Measurements from ENCODE around the gene MYO1B. TPM values are rescaled to one million over a fixed set of nuclear protein-coding genes. Genes with fewer than 3 reads are reported as not detected.
"Not testable (repeated sequence)": the region's sequence is repeated elsewhere in the genome, so short reads cannot be mapped to it uniquely, and the experiment has no call there.

The MYO1B gene
- total RNA-seq, 2 donors from 2014 or later, result 6.3 to 9.3 TPM

GRCh38 chr2:191443446-191443845, 198.2 kb downstream of the MYO1B start:
- ATAC-seq (no peak), DNase-seq (ENCODE audit: low spot score) (no peak)
- peaks cover 12 to 50% of the 10 kb centered on the region in 2 donors for H3K27me3 Mint-ChIP-seq
- H3K4me1 Mint-ChIP-seq (ENCODE audit: low read depth in 2 of 2), result no peaks in the 10 kb centered on the region
- H3K36me3 Mint-ChIP-seq, result no peaks in the 10 kb centered on the region
- no peak overlapping the region for H3K4me3 Mint-ChIP-seq
- no peak overlapping the region for H3K27ac Mint-ChIP-seq
- no peaks in the 10 kb centered on the region for H3K9me3 Mint-ChIP-seq

GRCh38 chr2:191446910-191447309, 201.7 kb downstream of the MYO1B start:
- DNase-seq (ENCODE audit: low spot score) (no peak), ATAC-seq (no peak)
- H3K27ac Mint-ChIP-seq, result no peak overlapping the region
- H3K4me1 Mint-ChIP-seq (ENCODE audit: low read depth in 2 of 2), result no peaks in the 10 kb centered on the region
- H3K36me3 Mint-ChIP-seq, result no peaks in the 10 kb centered on the region
- H3K9me3 Mint-ChIP-seq, result no peaks in the 10 kb centered on the region
- peaks cover 16 to 65% of the 10 kb centered on the region in 2 donors for H3K27me3 Mint-ChIP-seq
- no peak overlapping the region for H3K4me3 Mint-ChIP-seq

GRCh38 chr2:191451116-191451515, 205.9 kb downstream of the MYO1B start:
- Mint-ChIP-seq H3K27ac (no peak overlapping the region), H3K4me1 (ENCODE audit: low read depth in 2 of 2) (no peaks in the 10 kb centered on the region), H3K27me3 (peaks cover 15 to 50% of the 10 kb centered on the region in 2 donors), H3K9me3 (no peaks in the 10 kb centered on the region), H3K4me3 (no peak overlapping the region), H3K36me3 (no peaks in the 10 kb centered on the region)
- no peak for DNase-seq (ENCODE audit: low spot score)
- no peak for ATAC-seq

GRCh38 chr2:191452065-191452464, 206.9 kb downstream of the MYO1B start:
- Mint-ChIP-seq H3K36me3 (no peaks in the 10 kb centered on the region), H3K4me1 (ENCODE audit: low read depth in 2 of 2) (no peaks in the 10 kb centered on the region), H3K9me3 (no peaks in the 10 kb centered on the region), H3K27me3 (peaks cover 11 to 40% of the 10 kb centered on the region in 2 donors), H3K4me3 (no peak overlapping the region), H3K27ac (no peak overlapping the region)
- no peak for ATAC-seq
- no peak for DNase-seq (ENCODE audit: low spot score)

GRCh38 chr2:191453761-191454160, 208.6 kb downstream of the MYO1B start:
- H3K9me3 Mint-ChIP-seq, result no peaks in the 10 kb centered on the region
- no peaks in the 10 kb centered on the region for H3K4me1 Mint-ChIP-seq (ENCODE audit: low read depth in 2 of 2)
- peaks cover 12 to 31% of the 10 kb centered on the region in 2 donors for H3K27me3 Mint-ChIP-seq
- no peak overlapping the region for H3K4me3 Mint-ChIP-seq
- DNase-seq (ENCODE audit: low spot score), result no peak
- ATAC-seq, result no peak
- no peak overlapping the region for H3K27ac Mint-ChIP-seq
- no peaks in the 10 kb centered on the region for H3K36me3 Mint-ChIP-seq

GRCh38 chr2:191456506-191456905, 211.3 kb downstream of the MYO1B start:
- not testable (repeated sequence) for H3K36me3 Mint-ChIP-seq; DNase-seq (ENCODE audit: low spot score); H3K9me3 Mint-ChIP-seq; H3K4me3 Mint-ChIP-seq; H3K27ac Mint-ChIP-seq; ATAC-seq; H3K4me1 Mint-ChIP-seq (ENCODE audit: low read depth in 2 of 2)
- peaks cover 15 to 37% of the 10 kb centered on the region in 2 donors for H3K27me3 Mint-ChIP-seq

- no peak overlapping the region for H3K4me3 Mint-ChIP-seq
- no peak overlapping the region for H3K27ac Mint-ChIP-seq
- H3K36me3 Mint-ChIP-seq, result peaks cover 8% of the 10 kb centered on the region
- H3K27me3 Mint-ChIP-seq, result peaks cover 15 to 28% of the 10 kb centered on the region in 2 donors
- ATAC-seq, result no peak
- DNase-seq (ENCODE audit: low spot score), result no peak
- no peaks in the 10 kb centered on the region for H3K4me1 Mint-ChIP-seq (ENCODE audit: low read depth in 2 of 2)
- H3K9me3 Mint-ChIP-seq, result peaks cover 3% of the 10 kb centered on the region
These were observed 214.0 kb downstream of the MYO1B start for GRCh38 chr2:191459158-191459557.

- Mint-ChIP-seq H3K27me3 (peaks cover 16 to 25% of the 10 kb centered on the region in 2 donors), H3K4me1 (ENCODE audit: low read depth in 2 of 2) (no peaks in the 10 kb centered on the region), H3K9me3 (peaks cover 3% of the 10 kb centered on the region), H3K36me3 (peaks cover 8% of the 10 kb centered on the region), H3K27ac (no peak overlapping the region), H3K4me3 (no peak overlapping the region)
- no peak for ATAC-seq
- no peak for DNase-seq (ENCODE audit: low spot score)
These were observed 217.2 kb downstream of the MYO1B start for GRCh38 chr2:191462370-191462769.

- no peak overlapping the region for H3K27ac Mint-ChIP-seq
- no peak for DNase-seq (ENCODE audit: low spot score)
- H3K4me3 Mint-ChIP-seq, result no peak overlapping the region
- no peak for ATAC-seq
- H3K27me3 Mint-ChIP-seq, result peaks cover 14 to 22% of the 10 kb centered on the region in 2 donors
- peaks cover 8% of the 10 kb centered on the region for H3K36me3 Mint-ChIP-seq
- no peaks in the 10 kb centered on the region for H3K4me1 Mint-ChIP-seq (ENCODE audit: low read depth in 2 of 2)
- H3K9me3 Mint-ChIP-seq, result peaks cover 3% of the 10 kb centered on the region
These were observed 218.6 kb downstream of the MYO1B start for GRCh38 chr2:191463790-191464189.

- DNase-seq (ENCODE audit: low spot score), result no peak
- no peak overlapping the region for H3K4me3 Mint-ChIP-seq
- H3K27me3 Mint-ChIP-seq, result peaks cover 4 to 7% of the 10 kb centered on the region in 2 donors
- no peaks in the 10 kb centered on the region for H3K36me3 Mint-ChIP-seq
- no peaks in the 10 kb centered on the region for H3K4me1 Mint-ChIP-seq (ENCODE audit: low read depth in 2 of 2)
- ATAC-seq, result no peak
- no peak overlapping the region for H3K27ac Mint-ChIP-seq
- no peaks in the 10 kb centered on the region for H3K9me3 Mint-ChIP-seq
These were observed 220.7 kb downstream of the MYO1B start for GRCh38 chr2:191465766-191466420.

GRCh38 chr2:191467113-191467512, 221.9 kb downstream of the MYO1B start:
- ATAC-seq (no peak), DNase-seq (ENCODE audit: low spot score) (no peak)
- Mint-ChIP-seq H3K36me3 (no peaks in the 10 kb centered on the region), H3K4me3 (no peak overlapping the region), H3K4me1 (ENCODE audit: low read depth in 2 of 2) (no peaks in the 10 kb centered on the region), H3K27ac (no peak overlapping the region), H3K9me3 (no peaks in the 10 kb centered on the region), H3K27me3 (peaks cover 0 to 3% of the 10 kb centered on the region in 2 donors)

GRCh38 chr2:191470306-191470705, 225.1 kb downstream of the MYO1B start:
- no peaks in the 10 kb centered on the region for H3K9me3 Mint-ChIP-seq
- H3K27me3 Mint-ChIP-seq, result peaks cover 10% of the 10 kb centered on the region in 2 donors
- no peak overlapping the region for H3K4me3 Mint-ChIP-seq
- H3K27ac Mint-ChIP-seq, result no peak overlapping the region
- no peak for DNase-seq (ENCODE audit: low spot score)
- H3K4me1 Mint-ChIP-seq (ENCODE audit: low read depth in 2 of 2), result no peaks in the 10 kb centered on the region
- ATAC-seq, result no peak
- H3K36me3 Mint-ChIP-seq, result no peaks in the 10 kb centered on the region

- no peak overlapping the region for H3K4me3 Mint-ChIP-seq
- no peaks in the 10 kb centered on the region for H3K9me3 Mint-ChIP-seq
- H3K27ac Mint-ChIP-seq, result no peak overlapping the region
- no peaks in the 10 kb centered on the region for H3K36me3 Mint-ChIP-seq
- H3K27me3 Mint-ChIP-seq, result peaks cover 6 to 10% of the 10 kb centered on the region in 2 donors
- DNase-seq (ENCODE audit: low spot score), result no peak
- ATAC-seq, result no peak
- no peaks in the 10 kb centered on the region for H3K4me1 Mint-ChIP-seq (ENCODE audit: low read depth in 2 of 2)
These were observed 229.3 kb downstream of the MYO1B start for GRCh38 chr2:191474464-191474863.

Data from natural killer cell treated with Interleukin-12 subunit alpha and Interleukin-12 subunit beta and Interleukin-15 and Interleukin-18, amount 100 ng/mL, for 72 hours (primary cell).